RCC 7860 (cell line): ENCODE data around the gene UQCRHL.
"Not testable (repeated sequence)": the region's sequence is repeated elsewhere in the genome, so short reads cannot be mapped to it uniquely, and the experiment has no call there.

ENCODE experiments used
- DNase-seq: peaks from one replicate; pipeline ENCODE4 v3.0.0-alpha.2; 2015; ENCODE audit warnings: low spot score
- FAIRE-seq: peaks from 2 replicates; lab custom pipeline; 2012; peaks lifted over from hg19 to GRCh38; lab: Jason Lieb, UNC

The UQCRHL gene

GRCh38 chr1:15835741-15836510, 28.5 kb upstream of the UQCRHL start:
- peak; percentile 98 for DNase-seq
- FAIRE-seq: peak; percentile 82

GRCh38 chr1:15835205-15835740, 27.8 kb upstream of the UQCRHL start:
- DNase-seq (no peak), FAIRE-seq (no peak)

GRCh38 chr1:15834406-15835204, 27.2 kb upstream of the UQCRHL start:
- no peak for FAIRE-seq
- DNase-seq: peak; percentile 81

GRCh38 chr1:15833842-15834405, 26.5 kb upstream of the UQCRHL start:
- FAIRE-seq: peak; percentile 63
- DNase-seq: no peak

- no peak for DNase-seq
- FAIRE-seq: no peak
These were observed 25.7 kb upstream of the UQCRHL start for GRCh38 chr1:15833069-15833679.

- DNase-seq (no peak), FAIRE-seq (no peak)
These were observed 22.8 kb upstream of the UQCRHL start for GRCh38 chr1:15830258-15830657.

GRCh38 chr1:15828931-15829330, 21.5 kb upstream of the UQCRHL start:
- not testable (repeated sequence) for DNase-seq, FAIRE-seq

- not testable (repeated sequence) for DNase-seq, FAIRE-seq
These were observed 20.1 kb upstream of the UQCRHL start for GRCh38 chr1:15827567-15827966.

GRCh38 chr1:15826810-15827507, 19.5 kb upstream of the UQCRHL start:
- no peak for DNase-seq
- no peak for FAIRE-seq

GRCh38 chr1:15825800-15826199, 18.4 kb upstream of the UQCRHL start:
- FAIRE-seq: no peak
- no peak for DNase-seq

- peak; percentile 32 for DNase-seq
- FAIRE-seq: no peak
These were observed 13.0 kb upstream of the UQCRHL start for GRCh38 chr1:15820478-15820877.

- FAIRE-seq (no peak), DNase-seq (no peak)
These were observed 9.2 kb upstream of the UQCRHL start for GRCh38 chr1:15816674-15817073.

GRCh38 chr1:15810073-15810472, 2.6 kb upstream of the UQCRHL start:
- FAIRE-seq (no peak), DNase-seq (no peak)

- DNase-seq (no peak), FAIRE-seq (no peak)
These were observed 1.5 kb upstream of the UQCRHL start for GRCh38 chr1:15808955-15809354.

GRCh38 chr1:15807121-15807520, 328 bp downstream of the UQCRHL start:
- DNase-seq (no peak), FAIRE-seq (no peak)

- DNase-seq: no peak
- FAIRE-seq: no peak
These were observed 3.4 kb downstream of the UQCRHL start for GRCh38 chr1:15804060-15804459.

- DNase-seq (peak; percentile 9), FAIRE-seq (no peak)
These were observed 4.1 kb downstream of the UQCRHL start for GRCh38 chr1:15803380-15803779.

- peak; percentile 56 for DNase-seq
- FAIRE-seq: peak; percentile 89
These were observed 5.0 kb downstream of the UQCRHL start for GRCh38 chr1:15802234-15802965.

GRCh38 chr1:15799928-15800835, 7.3 kb downstream of the UQCRHL start:
- FAIRE-seq: peak; percentile 94
- peak; percentile 100 for DNase-seq
